Measurements from ENCODE around the gene EPO.
A peak's percentile ranks its signal among the peaks of the same experiment; 100 is the strongest.

DNA sequence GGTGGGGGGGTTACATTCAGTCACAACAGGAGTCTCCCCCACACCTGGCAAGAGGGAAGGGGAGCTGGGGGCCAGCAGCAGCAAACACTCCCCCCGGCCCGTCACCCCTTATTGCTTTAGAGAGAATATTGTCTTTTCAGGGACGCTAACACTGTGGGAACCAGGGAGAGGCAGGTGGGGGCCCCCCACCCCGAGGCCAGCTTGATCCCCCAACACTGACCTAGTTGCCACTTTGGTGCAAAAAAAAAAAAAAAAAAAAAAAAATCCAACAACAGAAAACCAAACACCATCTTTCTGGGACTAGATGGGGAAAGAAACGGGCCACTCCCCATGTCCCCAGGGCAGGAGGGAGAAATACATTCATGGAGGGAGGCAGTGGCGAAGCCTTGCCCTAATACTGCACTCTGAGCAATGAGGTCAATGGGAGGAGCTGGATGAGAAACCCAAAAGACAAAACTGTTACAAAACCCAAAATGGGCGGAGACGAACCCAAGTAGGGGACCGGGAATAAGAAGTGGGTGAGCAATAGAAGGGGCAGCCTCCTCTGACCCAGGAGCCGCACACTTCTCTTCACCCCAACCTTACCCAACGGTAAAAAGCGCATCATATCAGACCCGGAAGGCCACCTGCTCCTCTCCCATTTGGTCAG, 40.2 kb upstream of the EPO start:
- TF ChIP-seq, protein P1, sequence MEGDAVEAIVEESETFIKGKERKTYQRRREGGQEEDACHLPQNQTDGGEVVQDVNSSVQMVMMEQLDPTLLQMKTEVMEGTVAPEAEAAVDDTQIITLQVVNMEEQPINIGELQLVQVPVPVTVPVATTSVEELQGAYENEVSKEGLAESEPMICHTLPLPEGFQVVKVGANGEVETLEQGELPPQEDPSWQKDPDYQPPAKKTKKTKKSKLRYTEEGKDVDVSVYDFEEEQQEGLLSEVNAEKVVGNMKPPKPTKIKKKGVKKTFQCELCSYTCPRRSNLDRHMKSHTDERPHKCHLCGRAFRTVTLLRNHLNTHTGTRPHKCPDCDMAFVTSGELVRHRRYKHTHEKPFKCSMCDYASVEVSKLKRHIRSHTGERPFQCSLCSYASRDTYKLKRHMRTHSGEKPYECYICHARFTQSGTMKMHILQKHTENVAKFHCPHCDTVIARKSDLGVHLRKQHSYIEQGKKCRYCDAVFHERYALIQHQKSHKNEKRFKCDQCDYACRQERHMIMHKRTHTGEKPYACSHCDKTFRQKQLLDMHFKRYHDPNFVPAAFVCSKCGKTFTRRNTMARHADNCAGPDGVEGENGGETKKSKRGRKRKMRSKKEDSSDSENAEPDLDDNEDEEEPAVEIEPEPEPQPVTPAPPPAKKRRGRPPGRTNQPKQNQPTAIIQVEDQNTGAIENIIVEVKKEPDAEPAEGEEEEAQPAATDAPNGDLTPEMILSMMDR (IDR thresholded peaks at IDR 0.05), result no peak
- TF ChIP-seq POLR2AphosphoS5 (IDR thresholded peaks at IDR 0.05), result peak in 1 of 3 donors; percentile 6

Measured in transverse colon (tissue), 4 donors.